Gastrocnemius medialis (tissue), 4 donors: ENCODE data around the gene ILK. TPM values are rescaled to one million over a fixed set of nuclear protein-coding genes. Genes with fewer than 3 reads are reported as not detected.

ENCODE experiments used
- ATAC-seq, 2 donors: fragments of 150-250 bp; one replicate each; pipeline ENCODE4 v1.9.1; 2016
- DNase-seq, 2 donors: peaks; one replicate each; pipeline ENCODE4 v3.0.0-alpha.2; 2019
- H3K27ac ChIP-seq, 4 donors: fragments of 200-600 bp; sonication (generic); 1 replicate in 1 of 4; 2 replicates in 3 of 4; pipeline ENCODE4 v1.5.1; 2016 to 2018; ENCODE audit warnings: mild to moderate bottlenecking in 2 of 4, moderate library complexity in 1 of 4
- H3K27me3 ChIP-seq, 3 donors: fragments of 200-600 bp; sonication (generic) in 2 of 3; 1 replicate in 1 of 3; 2 replicates in 2 of 3; pipeline versions ENCODE4 v1.5.1 to v1.6.0; 2016 to 2019; ENCODE audit warnings: mild to moderate bottlenecking in 1 of 3, moderate library complexity in 1 of 3
- H3K36me3 ChIP-seq, 2 donors: fragments of 200-600 bp; sonication (generic) in 1 of 2; one replicate each; pipeline ENCODE4 v1.5.1; 2017 to 2018
- H3K4me1 ChIP-seq, 2 donors: fragments of 200-600 bp; sonication (generic) in 1 of 2; one replicate each; pipeline ENCODE4 v1.5.1; 2016 to 2017; ENCODE audit warnings: mild to moderate bottlenecking in 2 of 2
- H3K4me3 ChIP-seq, 4 donors: fragments of 200-600 bp; sonication (generic) in 3 of 4; 1 replicate in 1 of 4; 2 replicates in 3 of 4; pipeline ENCODE4 v1.5.1; 2016 to 2019; ENCODE audit warnings: mild to moderate bottlenecking in 2 of 4
- H3K9me3 ChIP-seq, 3 donors: fragments of 200-600 bp; sonication (generic) in 2 of 3; 1 replicate in 1 of 3; 2 replicates in 2 of 3; pipeline ENCODE4 v1.5.1; 2016 to 2019
- CTCF ChIP-seq, 5 experiments: fragments of 450-650 bp in 3 of 5; fragments of 200-600 bp in 2 of 5; sonication (generic) in 2 of 5; IDR thresholded peaks in 4 of 5; conservative IDR thresholded peaks in 1 of 5; 1 replicate in 4 of 5; 2 replicates in 1 of 5; pipeline ENCODE4 v1.5.1; 2016 to 2019; ENCODE audit warnings: antibody characterized with exemption in 5 of 5, mild to moderate bottlenecking in 3 of 5, moderate library complexity in 3 of 5
- POLR2A ChIP-seq, 2 donors: fragments of 450-650 bp; IDR thresholded peaks; one replicate each; pipeline ENCODE4 v1.6.1; 2017; ENCODE audit warnings: antibody characterized with exemption in 2 of 2, mild to moderate bottlenecking in 2 of 2, moderate library complexity in 2 of 2
- in situ Hi-C, 4 donors: fragments of 200-750 bp; cut with MboI; loops; one replicate each; pipeline versions ENCODE4 v1.15.0 to v1.8.0; 2017; ENCODE audit warnings: low sequenced_read_pairs in 4 of 4
- intact Hi-C: fragments of 100-400 bp; cut with DNase I; formaldehyde crosslinking; loops from one replicate; pipeline ENCODE4 v1.15.1; 2023; ENCODE audit warnings: low total_unique reads
- total RNA-seq, 4 donors: library from RNA; depleted of rRNA; stranded (reverse); fragments of >200 nt; gene quantifications; one replicate each; pipeline versions ENCODE4 v1.1.0 to v1.2.3, GENCODE V29; 2016

The ILK gene
- total RNA-seq, 4 donors from 2014 or later = 48.3 to 113 (median 70.5) TPM

- intact Hi-C loops = no loop called here
Measured at GRCh38 chr11:6646071-6646470, 42.5 kb downstream of the ILK start.

GRCh38 chr11:6646576-6646917 is 43.0 kb downstream of the ILK start:
- peak overlapping the region in 3 of 4 donors; percentile 5 to 9 (median 5) for H3K4me3 ChIP-seq
- ATAC-seq (peak; percentile 41 to 54), DNase-seq (peak in 1 of 2 donors; percentile 58)
- no peaks in the 10 kb centered on the region for H3K27me3 ChIP-seq
- H3K27ac ChIP-seq = peak overlapping the region; percentile 74 to 77 (median 76)
- in situ Hi-C loops (no loop called here), intact Hi-C loops (no loop called here)
- H3K4me1 ChIP-seq = peaks cover 15 to 30% of the 10 kb centered on the region in 2 donors
- no peaks in the 10 kb centered on the region for H3K9me3 ChIP-seq
- no peaks in the 10 kb centered on the region for H3K36me3 ChIP-seq
- TF ChIP-seq CTCF (IDR thresholded peaks at IDR 0.05 in 4 of 5, conservative IDR thresholded peaks at IDR 0.05 in 1 of 5) = no peak
- no peak for TF ChIP-seq POLR2A (IDR thresholded peaks at IDR 0.05)

More at GRCh38 chr11:6646071-6646470, 42.5 kb downstream of the ILK start:
- Histone ChIP-seq H3K4me3 (peak overlapping the region in 1 of 4 donors; percentile 5), H3K36me3 (no peaks in the 10 kb centered on the region), H3K27ac (peak overlapping the region; percentile 74 to 77 (median 76)), H3K27me3 (no peaks in the 10 kb centered on the region), H3K4me1 (peaks cover 15 to 30% of the 10 kb centered on the region in 2 donors), H3K9me3 (no peaks in the 10 kb centered on the region)
- TF ChIP-seq POLR2A (IDR thresholded peaks at IDR 0.05) (no peak), CTCF (IDR thresholded peaks at IDR 0.05 in 4 of 5, conservative IDR thresholded peaks at IDR 0.05 in 1 of 5) (no peak)
- ATAC-seq (peak; percentile 60), DNase-seq (peak in 1 of 2 donors; percentile 66)
- in situ Hi-C loops = no loop called here

GRCh38 chr11:6646918-6647679 is 43.5 kb downstream of the ILK start:
- peak overlapping the region in 2 of 4 donors; percentile 5 to 9 for H3K4me3 ChIP-seq
- ATAC-seq = peak; percentile 30 to 39

GRCh38 chr11:6647836-6648235 is 44.3 kb downstream of the ILK start:
- TF ChIP-seq CTCF (IDR thresholded peaks at IDR 0.05 in 4 of 5, conservative IDR thresholded peaks at IDR 0.05 in 1 of 5) (no peak), POLR2A (IDR thresholded peaks at IDR 0.05) (no peak)
- DNase-seq = no peak
- peak overlapping the region; percentile 74 to 77 (median 76) for H3K27ac ChIP-seq
- ATAC-seq = no peak
- no peaks in the 10 kb centered on the region for H3K9me3 ChIP-seq
- no peak overlapping the region for H3K4me3 ChIP-seq
- H3K36me3 ChIP-seq = no peaks in the 10 kb centered on the region
- in situ Hi-C loops (no loop called here), intact Hi-C loops (no loop called here)
- no peaks in the 10 kb centered on the region for H3K27me3 ChIP-seq
- H3K4me1 ChIP-seq = peaks cover 15 to 30% of the 10 kb centered on the region in 2 donors

More at GRCh38 chr11:6646918-6647679, 43.5 kb downstream of the ILK start:
- Histone ChIP-seq H3K4me1 (peaks cover 15 to 30% of the 10 kb centered on the region in 2 donors), H3K9me3 (no peaks in the 10 kb centered on the region), H3K27ac (peak overlapping the region; percentile 74 to 77 (median 76)), H3K27me3 (no peaks in the 10 kb centered on the region), H3K36me3 (no peaks in the 10 kb centered on the region)
- in situ Hi-C loops (no loop called here), intact Hi-C loops (no loop called here)
- TF ChIP-seq CTCF (IDR thresholded peaks at IDR 0.05 in 4 of 5, conservative IDR thresholded peaks at IDR 0.05 in 1 of 5) = no peak
- TF ChIP-seq POLR2A (IDR thresholded peaks at IDR 0.05) = no peak
- no peak for DNase-seq
